ENCODE results near the gene MCC.

GRCh38 chr5:113249206-113249605 lies 239.0 kb downstream of the MCC start:
- TF ChIP-seq CTCF (IDR thresholded peaks at IDR 0.05) (no peak), POLR2A (IDR thresholded peaks at IDR 0.05) (no peak)
